H9 (cell line): Measurements from ENCODE around the gene SIPA1L3. TPM values are rescaled to one million over a fixed set of nuclear protein-coding genes. Genes with fewer than 3 reads are reported as not detected.

Source experiments
- DNase-seq: peaks from one replicate; pipeline ENCODE4 v3.0.0-alpha.2; 2017
- H2AFZ ChIP-seq: one replicate; pipeline ENCODE4 v1.6.1; 2013; ENCODE audit warnings: mild to moderate bottlenecking, low read length, control low read depth, moderate library complexity
- H2AK5ac ChIP-seq: 2 replicates; pipeline ENCODE4 v1.6.1; 2013; ENCODE audit warnings: low read length, control low read depth, mixed read lengths; ENCODE audit not compliant: insufficient read length
- H2BK120ac ChIP-seq: one replicate; pipeline ENCODE4 v1.6.1; 2013; ENCODE audit warnings: low read depth, mild to moderate bottlenecking, low read length, control low read depth, inconsistent platforms; ENCODE audit not compliant: poor library complexity, severe bottlenecking
- H2BK12ac ChIP-seq: 2 replicates; pipeline ENCODE4 v1.6.1; 2013; ENCODE audit warnings: low read length, control low read depth, mixed read lengths, low read depth; ENCODE audit not compliant: insufficient read length
- H2BK15ac ChIP-seq: 2 replicates; pipeline ENCODE4 v1.6.1; 2013; ENCODE audit warnings: low read depth, low read length, control low read depth
- H2BK20ac ChIP-seq: one replicate; pipeline ENCODE4 v1.6.1; 2013; ENCODE audit warnings: low read depth, mild to moderate bottlenecking, low read length, control low read depth, inconsistent platforms; ENCODE audit not compliant: poor library complexity, severe bottlenecking
- H2BK5ac ChIP-seq: 2 replicates; pipeline ENCODE4 v1.6.1; 2013; ENCODE audit warnings: low read length, control low read depth, mixed read lengths; ENCODE audit not compliant: insufficient read length
- H3K14ac ChIP-seq: 2 replicates; pipeline ENCODE4 v1.6.1; 2013; ENCODE audit warnings: low read length, control low read depth; ENCODE audit not compliant: insufficient read depth
- H3K18ac ChIP-seq: 2 replicates; pipeline ENCODE4 v1.6.1; 2013; ENCODE audit warnings: low read depth, mild to moderate bottlenecking, mixed read lengths, low read length, control low read depth; ENCODE audit not compliant: insufficient read length
- H3K23ac ChIP-seq: 2 replicates; pipeline ENCODE4 v1.6.1; 2013; ENCODE audit warnings: low read length, control low read depth, mixed read lengths, low read depth; ENCODE audit not compliant: insufficient read length
- H3K23me2 ChIP-seq: 2 replicates; pipeline ENCODE4 v1.6.1; 2013; ENCODE audit warnings: low read depth, mild to moderate bottlenecking, mixed read lengths, low read length, control low read depth; ENCODE audit not compliant: insufficient read length, poor library complexity, severe bottlenecking
- H3K27ac ChIP-seq: 2 replicates; pipeline ENCODE4 v1.5.1; 2013; ENCODE audit warnings: low read length, control low read depth, mixed read lengths, low read depth; ENCODE audit not compliant: insufficient read length
- H3K27me3 ChIP-seq: 2 replicates; pipeline ENCODE4 v1.6.1; 2013; ENCODE audit warnings: low read length, control low read depth, inconsistent platforms; ENCODE audit not compliant: insufficient read depth
- H3K4ac ChIP-seq: 2 replicates; pipeline ENCODE4 v1.6.1; 2013; ENCODE audit warnings: low read depth, mild to moderate bottlenecking, control low read depth, inconsistent platforms, low read length, moderate library complexity
- H3K4me1 ChIP-seq: 2 replicates; pipeline ENCODE4 v1.6.1; 2013; ENCODE audit warnings: low read length, control low read depth, inconsistent platforms; ENCODE audit not compliant: insufficient read depth
- H3K4me2 ChIP-seq: 2 replicates; pipeline ENCODE4 v1.6.1; 2013; ENCODE audit warnings: low read length, control low read depth, mixed read lengths; ENCODE audit not compliant: insufficient read length, insufficient read depth
- H3K56ac ChIP-seq: 2 replicates; pipeline ENCODE4 v1.6.1; 2013; ENCODE audit warnings: low read depth, mild to moderate bottlenecking, mixed read lengths, low read length, control low read depth; ENCODE audit not compliant: insufficient read length
- H3K79me1 ChIP-seq: 2 replicates; pipeline ENCODE4 v1.6.1; 2013; ENCODE audit warnings: low read depth, mild to moderate bottlenecking, moderate library complexity, low read length, control low read depth, inconsistent platforms; ENCODE audit not compliant: insufficient read depth, poor library complexity, severe bottlenecking
- H3K79me2 ChIP-seq: 2 replicates; pipeline ENCODE4 v1.6.1; 2013; ENCODE audit warnings: low read length, control low read depth, inconsistent platforms; ENCODE audit not compliant: insufficient read depth
- H3K9ac ChIP-seq: 2 replicates; pipeline ENCODE4 v1.6.1; 2013; ENCODE audit warnings: low read length, control low read depth, mixed read lengths; ENCODE audit not compliant: insufficient read length; ENCODE audit errors: extremely low read depth
- H3K9me3 ChIP-seq: one replicate; pipeline ENCODE4 v1.6.1; 2013; ENCODE audit warnings: low read depth, low read length, inconsistent platforms; ENCODE audit not compliant: control insufficient read depth
- H3T11ph ChIP-seq: one replicate; pipeline ENCODE4 v1.6.1; 2013; ENCODE audit warnings: mild to moderate bottlenecking, low read length, control low read depth, inconsistent platforms
- H4K20me1 ChIP-seq: one replicate; pipeline ENCODE4 v1.6.1; 2013; ENCODE audit not compliant: control insufficient read depth, insufficient read length, insufficient read depth
- H4K5ac ChIP-seq: 2 replicates; pipeline ENCODE4 v1.6.1; 2013; ENCODE audit warnings: low read depth, mild to moderate bottlenecking, mixed read lengths, low read length, control low read depth; ENCODE audit not compliant: insufficient read length
- H4K8ac ChIP-seq: replicated peaks from 2 replicates; pipeline ENCODE4 v1.6.1; 2013; ENCODE audit warnings: low read length, control low read depth, mixed read lengths, low read depth; ENCODE audit not compliant: insufficient read length
- H4K91ac ChIP-seq: 2 replicates; pipeline ENCODE4 v1.6.1; 2013; ENCODE audit warnings: low read depth, mild to moderate bottlenecking, moderate library complexity, mixed read lengths, low read length, control low read depth; ENCODE audit not compliant: insufficient read length
- H3K27ac Mint-ChIP-seq, 3 experiments: 2 replicates in 2 of 3; 3 replicates in 1 of 3; pipeline ENCODE4 v1.8.0; 2020 to 2021; ENCODE audit warnings: mixed read lengths in 3 of 3, mild to moderate bottlenecking in 1 of 3, moderate library complexity in 1 of 3
- H3K27me3 Mint-ChIP-seq: 2 replicates; pipeline ENCODE4 v1.8.0; 2021; ENCODE audit warnings: low read depth, mild to moderate bottlenecking, moderate library complexity, mixed read lengths
- H3K36me3 Mint-ChIP-seq, 3 experiments: 2 replicates in 2 of 3; 3 replicates in 1 of 3; pipeline ENCODE4 v1.8.0; 2020 to 2021; ENCODE audit warnings: low read depth in 3 of 3, mixed read lengths in 3 of 3; ENCODE audit not compliant: insufficient read depth in 1 of 3
- H3K4me1 Mint-ChIP-seq, 2 experiments: 2 replicates each; pipeline ENCODE4 v1.8.0; 2020; ENCODE audit warnings: mixed read lengths in 2 of 2
- H3K4me3 Mint-ChIP-seq, 2 experiments: 2 replicates in 1 of 2; 3 replicates in 1 of 2; pipeline ENCODE4 v1.8.0; 2020 to 2021; ENCODE audit warnings: mild to moderate bottlenecking in 2 of 2, mixed read lengths in 2 of 2, moderate library complexity in 1 of 2
- H3K9me3 Mint-ChIP-seq, 2 experiments: 2 replicates in 1 of 2; 3 replicates in 1 of 2; pipeline ENCODE4 v1.8.0; 2020; ENCODE audit warnings: mild to moderate bottlenecking in 2 of 2, mixed read lengths in 2 of 2, moderate library complexity in 1 of 2
- CTCF ChIP-seq: fragments of 200-600 bp; sonication (generic); conservative IDR thresholded peaks from 3 replicates; pipeline ENCODE4 v1.8.0; 2021; ENCODE audit warnings: antibody characterized with exemption, mild to moderate bottlenecking
- WGBS: extraction: QIAGEN DNeasy Blood & Tissue Kit; methylation state at CpG from one replicate; pipeline ENCODE4 v1.1.7; 2013; ENCODE audit warnings: missing lambda C conversion rate, low lambda C conversion rate, mixed read lengths; ENCODE audit not compliant: insufficient read length; ENCODE audit errors: extremely low coverage; 5-methylcytosine and 5-hydroxymethylcytosine counted together
- total RNA-seq: library from RNA; stranded (reverse); gene quantifications from 2 replicates; pipeline ENCODE4 v1.2.1, GENCODE V29; 2021

The SIPA1L3 gene
- total RNA-seq, 1 experiment from 2014 or later, result 40.1 TPM

- H2BK20ac ChIP-seq, result no peak overlapping the region
- H3K14ac ChIP-seq, result no peak overlapping the region
- H3K4me2 ChIP-seq, result no peak overlapping the region
- no peak overlapping the region for H2BK12ac ChIP-seq
- no peaks in the 10 kb centered on the region for H3K79me1 ChIP-seq
- no peaks in the 10 kb centered on the region for H3K27me3 Mint-ChIP-seq
- H4K5ac ChIP-seq, result no peak overlapping the region
- no peaks in the 10 kb centered on the region for H3K27me3 ChIP-seq
- no CpG with 5 or more reads among the region's 10 CpGs for WGBS
- H3K4me1 ChIP-seq, result peaks cover 6% of the 10 kb centered on the region; the same call in 1 of the 2 replicates
- H3T11ph ChIP-seq, result no peak overlapping the region
- H3K27ac ChIP-seq, result no peak overlapping the region
- no peak overlapping the region for H3K56ac ChIP-seq
- H3K18ac ChIP-seq, result no peak overlapping the region
- H3K23ac ChIP-seq, result no peak overlapping the region
- no peak overlapping the region for H2AK5ac ChIP-seq
- H4K91ac ChIP-seq, result no peak overlapping the region
- H3K4me1 Mint-ChIP-seq, result peaks cover 43 to 48% of the 10 kb centered on the region in 2 experiments
- TF ChIP-seq CTCF, result no peak
- H2BK5ac ChIP-seq, result no peak overlapping the region
- no peak overlapping the region; a peak in 1 of 7 replicates for H3K27ac Mint-ChIP-seq
- H4K20me1 ChIP-seq, result no peaks in the 10 kb centered on the region
- no peak for DNase-seq
- no peak overlapping the region for H3K4me3 Mint-ChIP-seq
- H3K4ac ChIP-seq, result no peak overlapping the region
- H4K8ac ChIP-seq, result no peak overlapping the region
- no peaks in the 10 kb centered on the region for H3K36me3 Mint-ChIP-seq
- no peak overlapping the region for H3K9ac ChIP-seq
- no peaks in the 10 kb centered on the region for H3K23me2 ChIP-seq
- H2BK120ac ChIP-seq, result no peak overlapping the region
- no peaks in the 10 kb centered on the region; a peak in 1 of 5 replicates for H3K9me3 Mint-ChIP-seq
- H3K79me2 ChIP-seq, result no peaks in the 10 kb centered on the region; the same call in 1 of the 2 replicates
- no peak overlapping the region for H2AFZ ChIP-seq
- H2BK15ac ChIP-seq, result no peak overlapping the region
- H3K9me3 ChIP-seq, result no peaks in the 10 kb centered on the region
These were observed 76.1 kb downstream of the SIPA1L3 start for GRCh38 chr19:37983153-37983552.
